Neuronal stem cell (in vitro differentiated cells): ENCODE results near the gene IFITM5.
A peak's percentile ranks its signal among the peaks of the same experiment; 100 is the strongest.

Source experiments
- DNase-seq: peaks from one replicate; pipeline ENCODE4 v3.0.0-alpha.2; 2013; ENCODE audit warnings: low spot score
- H2AFZ ChIP-seq: one replicate; pipeline ENCODE4 v1.6.1; 2013; ENCODE audit warnings: mild to moderate bottlenecking, low read length, inconsistent platforms
- H2AK5ac ChIP-seq: 2 replicates; pipeline ENCODE4 v1.6.1; 2013; ENCODE audit warnings: low read depth, mild to moderate bottlenecking, inconsistent platforms, low read length, moderate library complexity, mixed read lengths
- H2BK120ac ChIP-seq: 2 replicates; pipeline ENCODE4 v1.6.1; 2013; ENCODE audit warnings: low read depth, mild to moderate bottlenecking, inconsistent platforms, low read length, moderate library complexity, mixed read lengths
- H2BK12ac ChIP-seq: one replicate; pipeline ENCODE4 v1.6.1; 2013; ENCODE audit warnings: low read length, inconsistent platforms
- H2BK15ac ChIP-seq: 2 replicates; pipeline ENCODE4 v1.6.1; 2013; ENCODE audit warnings: mild to moderate bottlenecking, low read length, inconsistent platforms, mixed read lengths
- H2BK5ac ChIP-seq: one replicate; pipeline ENCODE4 v1.6.1; 2013; ENCODE audit warnings: inconsistent platforms, mild to moderate bottlenecking, low read length, moderate library complexity
- H3K14ac ChIP-seq: one replicate; pipeline ENCODE4 v1.6.1; 2013; ENCODE audit warnings: low read length, inconsistent platforms
- H3K18ac ChIP-seq: 2 replicates; pipeline ENCODE4 v1.6.1; 2013; ENCODE audit warnings: low read length, inconsistent platforms
- H3K23ac ChIP-seq: 2 replicates; pipeline ENCODE4 v1.6.1; 2013; ENCODE audit warnings: low read depth, mild to moderate bottlenecking, mixed read lengths, low read length, inconsistent platforms; ENCODE audit not compliant: poor library complexity
- H3K27ac ChIP-seq: replicated peaks from 3 replicates; pipeline ENCODE4 v1.5.1; 2013; ENCODE audit warnings: low read length, inconsistent platforms
- H3K27me3 ChIP-seq, 3 experiments: 2 replicates each; pipeline ENCODE4 v1.6.1; 2013; ENCODE audit warnings: low read length in 3 of 3, mild to moderate bottlenecking in 2 of 3, inconsistent platforms in 1 of 3, low read depth in 1 of 3, mixed read lengths in 1 of 3, moderate library complexity in 1 of 3; ENCODE audit not compliant: control insufficient read depth in 3 of 3, insufficient read depth in 3 of 3
- H3K36me3 ChIP-seq, 2 donors: replicated peaks in 1 of 2; 2 replicates each; pipeline ENCODE4 v1.6.1; 2013; ENCODE audit warnings: low read length in 2 of 2; ENCODE audit not compliant: control insufficient read depth in 2 of 2, insufficient read depth in 2 of 2
- H3K4ac ChIP-seq: 2 replicates; pipeline ENCODE4 v1.6.1; 2013; ENCODE audit warnings: inconsistent platforms, mild to moderate bottlenecking, low read length, moderate library complexity
- H3K4me1 ChIP-seq, 2 donors: 1 replicate in 1 of 2; 2 replicates in 1 of 2; pipeline ENCODE4 v1.6.1; 2013; ENCODE audit warnings: low read length in 2 of 2, low read depth in 1 of 2; ENCODE audit not compliant: control insufficient read depth in 2 of 2, insufficient read depth in 1 of 2
- H3K4me2 ChIP-seq: one replicate; pipeline ENCODE4 v1.6.1; 2013; ENCODE audit warnings: mild to moderate bottlenecking, low read length, inconsistent platforms; ENCODE audit not compliant: insufficient read depth, poor library complexity, severe bottlenecking
- H3K4me3 ChIP-seq, 2 donors: 2 replicates each; pipeline ENCODE4 v1.5.1; 2013; ENCODE audit warnings: low read length in 2 of 2, mild to moderate bottlenecking in 2 of 2, inconsistent platforms in 1 of 2, moderate library complexity in 1 of 2
- H3K79me1 ChIP-seq: one replicate; pipeline ENCODE4 v1.6.1; 2013; ENCODE audit warnings: low read depth, mild to moderate bottlenecking, inconsistent platforms, low read length, moderate library complexity
- H3K9ac ChIP-seq: one replicate; pipeline ENCODE4 v1.6.1; 2013; ENCODE audit warnings: mild to moderate bottlenecking, low read depth, low read length, inconsistent platforms; ENCODE audit not compliant: poor library complexity
- H3K9me3 ChIP-seq, 2 donors: replicated peaks in 1 of 2; 2 replicates each; pipeline versions ENCODE3 to v1.6.1; 2013; ENCODE audit warnings: low read length in 2 of 2, mild to moderate bottlenecking in 2 of 2, inconsistent platforms in 1 of 2, low read depth in 1 of 2, mixed read lengths in 1 of 2, moderate library complexity in 1 of 2; ENCODE audit not compliant: control insufficient read depth in 2 of 2, insufficient read depth in 1 of 2
- H4K8ac ChIP-seq: one replicate; pipeline ENCODE4 v1.6.1; 2013; ENCODE audit warnings: low read depth, mild to moderate bottlenecking, inconsistent platforms, low read length, moderate library complexity
- H4K91ac ChIP-seq: one replicate; pipeline ENCODE4 v1.6.1; 2013; ENCODE audit warnings: low read length, low read depth, mild to moderate bottlenecking, inconsistent platforms; ENCODE audit not compliant: poor library complexity
- WGBS, 2 donors: extraction: QIAGEN DNeasy Blood & Tissue Kit; methylation state at CpG; one replicate each; pipeline ENCODE4 v1.1.7; 2013; ENCODE audit warnings: missing lambda C conversion rate in 2 of 2, mixed read lengths in 1 of 2; ENCODE audit not compliant: insufficient read length in 2 of 2, insufficient replicate concordance in 1 of 2; ENCODE audit errors: extremely low coverage in 2 of 2; 5-methylcytosine and 5-hydroxymethylcytosine counted together

IFITM5 gene

DNA sequence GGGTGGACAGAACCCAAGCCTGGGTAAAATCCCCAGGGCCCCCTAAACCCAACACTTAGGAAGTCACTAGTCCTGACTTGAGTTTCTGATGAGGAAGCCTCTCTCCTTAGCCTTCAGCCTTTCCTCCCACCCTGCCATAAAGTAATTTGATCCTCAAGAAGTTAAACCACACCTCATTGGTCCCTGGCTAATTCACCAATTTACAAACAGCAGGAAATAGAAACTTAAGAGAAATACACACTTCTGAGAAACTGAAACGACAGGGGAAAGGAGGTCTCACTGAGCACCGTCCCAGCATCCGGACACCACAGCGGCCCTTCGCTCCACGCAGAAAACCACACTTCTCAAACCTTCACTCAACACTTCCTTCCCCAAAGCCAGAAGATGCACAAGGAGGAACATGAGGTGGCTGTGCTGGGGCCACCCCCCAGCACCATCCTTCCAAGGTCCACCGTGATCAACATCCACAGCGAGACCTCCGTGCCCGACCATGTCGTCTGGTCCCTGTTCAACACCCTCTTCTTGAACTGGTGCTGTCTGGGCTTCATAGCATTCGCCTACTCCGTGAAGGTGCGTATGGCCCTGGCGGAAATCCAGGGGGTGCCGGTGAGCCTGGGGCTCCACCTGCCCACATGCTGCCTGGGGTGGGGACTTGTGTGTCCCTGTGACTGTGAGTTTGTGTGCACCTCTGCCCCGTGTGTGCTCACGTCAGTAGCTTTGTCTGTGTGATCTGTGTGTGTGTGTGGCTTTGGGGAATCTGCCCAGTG lies 14.6 kb upstream of the IFITM5 start, which contains the start of gene IFITM1:
Gene IFITM1 (plus strand): TSS at position 254 of the 767 bp plus-strand sequence. CDS start 131 bp downstream, at position 385.
- WGBS, 2 donors = no CpG with 5 or more reads among the region's 18 CpGs
- H3K79me1 ChIP-seq = peaks cover 2% of the 10 kb centered on the region
- H4K91ac ChIP-seq = peak within 1 kb of the TSS; percentile 89
- H2AFZ ChIP-seq = peak within 1 kb of the TSS; percentile 35
- peak within 1 kb of the TSS; percentile 87 for H3K23ac ChIP-seq
- peak within 1 kb of the TSS; percentile 80 for H3K27ac ChIP-seq
- peaks cover 0 to 24% (median 0%) of the 10 kb centered on the region in 3 experiments for H3K27me3 ChIP-seq
- peak within 1 kb of the TSS; percentile 88 for H3K4me2 ChIP-seq
- peaks cover 0 to 32% of the 10 kb centered on the region in 2 donors for H3K36me3 ChIP-seq
- peaks cover 31 to 48% of the 10 kb centered on the region in 2 donors for H3K4me1 ChIP-seq
- H3K9me3 ChIP-seq = no peaks in the 10 kb centered on the region
- peak within 1 kb of the TSS; percentile 76 for H2BK15ac ChIP-seq
- no peak for DNase-seq
- peak within 1 kb of the TSS; percentile 44 for H2BK5ac ChIP-seq
- no peak within 1 kb of the TSS for H3K14ac ChIP-seq
- H2BK12ac ChIP-seq = no peak within 1 kb of the TSS
- no peak within 1 kb of the TSS for H4K8ac ChIP-seq
- H3K4ac ChIP-seq = no peak within 1 kb of the TSS
- H2BK120ac ChIP-seq = peak within 1 kb of the TSS; percentile 26
- H3K18ac ChIP-seq = peak within 1 kb of the TSS; percentile 88
- peak within 1 kb of the TSS; percentile 75 to 76 for H3K4me3 ChIP-seq
- H3K9ac ChIP-seq = peak within 1 kb of the TSS; percentile 90
- peak within 1 kb of the TSS; percentile 85 for H2AK5ac ChIP-seq

DNA sequence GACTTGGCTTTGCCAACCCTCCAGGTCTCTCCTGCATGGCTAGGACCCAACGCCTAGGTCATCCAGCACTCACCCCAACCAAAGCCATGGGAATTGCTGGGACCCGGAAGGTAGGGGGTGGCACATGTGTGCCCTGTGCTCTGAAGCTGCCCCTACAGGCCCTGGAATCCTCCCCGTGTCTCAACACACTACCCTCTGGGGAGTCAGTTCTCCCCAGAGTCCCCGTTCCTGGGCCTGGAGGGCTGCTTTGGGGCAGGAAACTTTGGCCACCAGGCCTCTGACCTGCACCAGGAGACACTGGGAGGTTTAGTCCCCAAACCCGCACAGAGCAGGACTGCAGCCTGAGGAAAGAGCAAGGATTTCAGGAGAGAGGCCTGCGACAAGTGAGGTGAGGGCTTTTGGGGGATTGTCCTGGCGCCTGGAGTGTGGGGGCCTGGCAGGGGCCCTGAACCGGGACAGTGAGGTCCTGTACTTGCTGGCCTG lies 14.0 kb upstream of the IFITM5 start:
- Histone ChIP-seq H3K4me3 (peak overlapping the region in 1 of 2 donors; percentile 76), H2AK5ac (peak overlapping the region; percentile 85), H3K14ac (no peak overlapping the region), H3K23ac (no peak overlapping the region), H3K4ac (no peak overlapping the region), H2BK15ac (peak overlapping the region; percentile 76), H2AFZ (peak overlapping the region; percentile 35), H3K18ac (peak overlapping the region; percentile 88), H3K4me2 (no peak overlapping the region), H3K27me3 (peaks cover 0 to 24% (median 0%) of the 10 kb centered on the region in 3 experiments), H3K36me3 (peaks cover 0 to 32% of the 10 kb centered on the region in 2 donors), H3K9me3 (no peaks in the 10 kb centered on the region), H3K27ac (peak overlapping the region; percentile 80), H4K91ac (no peak overlapping the region), H3K79me1 (peaks cover 2% of the 10 kb centered on the region), H2BK5ac (no peak overlapping the region), H2BK120ac (peak overlapping the region; percentile 26), H2BK12ac (no peak overlapping the region), H3K9ac (peak overlapping the region; percentile 56), H3K4me1 (peaks cover 32 to 48% of the 10 kb centered on the region in 2 donors), H4K8ac (no peak overlapping the region)
- no CpG with 5 or more reads among the region's 8 CpGs for WGBS, 2 donors
- no peak for DNase-seq

DNA sequence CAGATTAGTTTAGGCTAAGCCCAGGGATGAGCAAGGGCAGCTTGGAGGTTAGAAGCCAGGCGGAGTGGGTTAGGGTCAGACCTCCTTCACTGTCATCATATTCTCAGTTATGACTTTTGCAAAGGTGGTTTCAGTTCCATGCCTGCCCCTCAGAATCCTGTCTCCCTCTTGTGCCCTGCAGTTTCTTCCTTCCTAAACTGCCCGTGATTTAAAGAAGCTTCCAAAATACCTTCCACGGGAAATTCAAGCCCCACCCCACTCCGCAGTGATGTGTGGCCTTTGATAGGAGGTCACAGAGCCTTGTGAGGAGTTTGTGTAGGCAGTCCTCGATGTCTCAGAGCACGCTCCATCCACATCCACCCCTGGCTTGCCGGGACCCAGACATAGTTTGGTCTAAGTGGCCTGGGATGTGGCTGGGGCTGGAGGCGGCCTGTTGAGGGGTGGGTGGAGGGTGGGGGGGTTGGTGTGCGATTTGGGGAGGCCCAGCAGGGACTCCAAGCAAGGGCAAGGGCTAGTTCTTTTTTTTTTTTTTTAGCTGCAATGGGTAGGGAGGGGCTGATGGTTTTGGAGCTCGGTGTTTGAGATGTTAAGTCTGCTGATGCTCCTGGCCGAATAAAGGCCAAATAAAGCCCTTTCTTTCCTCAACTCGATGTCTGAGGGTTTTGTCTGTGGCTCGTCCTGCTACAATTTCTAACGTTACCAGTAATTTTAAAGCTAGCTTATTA lies 12.9 kb upstream of the IFITM5 start:
- Histone ChIP-seq H3K14ac (no peak overlapping the region), H3K23ac (no peak overlapping the region), H2BK15ac (peak overlapping the region; percentile 6), H3K27me3 (peaks cover 0 to 19% (median 0%) of the 10 kb centered on the region in 3 experiments), H3K18ac (peak overlapping the region; percentile 67), H2BK12ac (no peak overlapping the region), H3K9ac (no peak overlapping the region), H4K91ac (no peak overlapping the region), H3K4ac (no peak overlapping the region), H2BK120ac (no peak overlapping the region), H2AK5ac (peak overlapping the region; percentile 8), H3K4me1 (peaks cover 34 to 45% of the 10 kb centered on the region in 2 donors), H3K4me3 (no peak overlapping the region), H2BK5ac (no peak overlapping the region), H3K4me2 (no peak overlapping the region), H4K8ac (no peak overlapping the region), H2AFZ (no peak overlapping the region), H3K79me1 (peaks cover 2% of the 10 kb centered on the region), H3K9me3 (no peaks in the 10 kb centered on the region), H3K36me3 (peaks cover 0 to 27% of the 10 kb centered on the region in 2 donors), H3K27ac (no peak overlapping the region)
- no CpG with 5 or more reads among the region's 14 CpGs for WGBS, 2 donors
- DNase-seq = no peak
